ENCODE results near the gene MIPOL1.
"Not testable (repeated sequence)": the region's sequence is repeated elsewhere in the genome, so short reads cannot be mapped to it uniquely, and the experiment has no call there.

Gene MIPOL1

GRCh38 chr14:37187294-37187693 lies 10.4 kb upstream of the MIPOL1 start:
- DNase-seq (ENCODE audit: low spot score), result no peak

- not testable (repeated sequence) for DNase-seq (ENCODE audit: low spot score)
Observed at GRCh38 chr14:37187840-37188577, 9.7 kb upstream of the MIPOL1 start.

- DNase-seq (ENCODE audit: low spot score), result not testable (repeated sequence)
Observed at GRCh38 chr14:37189733-37190132, 8.0 kb upstream of the MIPOL1 start.

- DNase-seq (ENCODE audit: low spot score), result no peak
Observed at GRCh38 chr14:37194698-37195097, 3.0 kb upstream of the MIPOL1 start.

GRCh38 chr14:37195327-37195726 lies 2.4 kb upstream of the MIPOL1 start:
- DNase-seq (ENCODE audit: low spot score), result no peak

GRCh38 chr14:37196604-37197420 lies 925 bp upstream of the MIPOL1 start:
- no peak for DNase-seq (ENCODE audit: low spot score)

- no peak for DNase-seq (ENCODE audit: low spot score)
Observed at GRCh38 chr14:37198273-37198598, 499 bp downstream of the MIPOL1 start.

- DNase-seq (ENCODE audit: low spot score), result no peak
Observed at GRCh38 chr14:37198907-37199306, 1.2 kb downstream of the MIPOL1 start.

GRCh38 chr14:37201724-37202123 lies 4.0 kb downstream of the MIPOL1 start:
- DNase-seq (ENCODE audit: low spot score), result no peak

- DNase-seq (ENCODE audit: low spot score), result no peak
Observed at GRCh38 chr14:37202265-37202664, 4.5 kb downstream of the MIPOL1 start.

- DNase-seq (ENCODE audit: low spot score), result no peak
Observed at GRCh38 chr14:37202812-37203211, 5.1 kb downstream of the MIPOL1 start.

- no peak for DNase-seq (ENCODE audit: low spot score)
Observed at GRCh38 chr14:37203423-37203822, 5.7 kb downstream of the MIPOL1 start.

- not testable (repeated sequence) for DNase-seq (ENCODE audit: low spot score)
Observed at GRCh38 chr14:37205623-37206605, 8.2 kb downstream of the MIPOL1 start.

- not testable (repeated sequence) for DNase-seq (ENCODE audit: low spot score)
Observed at GRCh38 chr14:37209617-37210016, 11.9 kb downstream of the MIPOL1 start.

GRCh38 chr14:37210448-37210847 lies 12.7 kb downstream of the MIPOL1 start:
- DNase-seq (ENCODE audit: low spot score), result no peak

GRCh38 chr14:37213016-37213415 lies 15.3 kb downstream of the MIPOL1 start:
- no peak for DNase-seq (ENCODE audit: low spot score)

- no peak for DNase-seq (ENCODE audit: low spot score)
Observed at GRCh38 chr14:37215345-37215744, 17.6 kb downstream of the MIPOL1 start.

GRCh38 chr14:37221073-37221472 lies 23.3 kb downstream of the MIPOL1 start:
- no peak for DNase-seq (ENCODE audit: low spot score)

GRCh38 chr14:37223947-37224474 lies 26.3 kb downstream of the MIPOL1 start:
- no peak for DNase-seq (ENCODE audit: low spot score)

GRCh38 chr14:37225668-37226067 lies 27.9 kb downstream of the MIPOL1 start:
- DNase-seq (ENCODE audit: low spot score), result not testable (repeated sequence)

GRCh38 chr14:37230551-37231194 lies 32.9 kb downstream of the MIPOL1 start:
- DNase-seq (ENCODE audit: low spot score), result no peak

Measured in CD4-positive, alpha-beta T cell treated with Interleukin-6 at 100 ng/mL for 8 hours (primary cell).